SH-SY5Y (cell line): ENCODE measurements around the gene TFIP11.

Experiments used
- GATA2 ChIP-seq: IDR thresholded peaks from 2 replicates; pipeline ENCODE4 v1.6.1; 2011; ENCODE audit warnings: mild to moderate bottlenecking, low read depth, low read length
- GATA3 ChIP-seq: IDR thresholded peaks from 2 replicates; pipeline ENCODE4 v1.6.1; 2011; ENCODE audit warnings: low read depth, mild to moderate bottlenecking, low read length, moderate library complexity

DNA sequence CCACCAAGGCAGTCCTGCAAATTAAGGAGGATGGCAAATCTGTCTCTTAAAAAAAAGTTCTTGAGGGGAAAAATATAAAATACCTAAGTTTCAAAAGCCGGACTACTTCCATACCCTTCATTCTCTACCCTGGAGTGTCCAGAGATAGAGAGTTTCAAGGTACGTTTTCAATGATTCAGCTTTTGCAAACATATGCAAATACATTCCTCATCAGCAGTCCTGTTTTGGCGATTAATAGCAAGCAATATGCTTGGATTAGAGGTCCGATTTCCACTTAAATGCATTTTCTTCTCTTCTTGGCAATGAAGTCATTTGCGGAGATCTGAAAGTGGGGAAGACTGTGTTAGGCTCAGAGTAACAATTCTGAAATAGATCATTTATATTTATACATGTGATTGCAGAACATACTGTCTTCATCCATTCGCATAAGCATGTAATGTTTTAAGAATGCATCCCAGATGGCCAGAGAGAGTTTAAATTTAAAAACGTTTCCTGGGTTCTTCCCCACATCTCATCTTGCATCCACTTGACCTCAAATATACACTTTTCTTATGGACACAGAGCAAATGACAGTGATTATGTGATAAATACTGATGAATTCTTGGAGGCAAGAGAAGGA, 13.8 kb upstream of the TFIP11 start:
- TF ChIP-seq GATA2 (no peak), GATA3 (no peak)
